Karpas-422 (cell line): ENCODE data around the gene RAI14. TPM values are rescaled to one million over a fixed set of nuclear protein-coding genes. Genes with fewer than 3 reads are reported as not detected.

Source experiments
- DNase-seq: peaks from one replicate; pipeline ENCODE4 v3.0.0-alpha.2; 2015
- H2AFZ ChIP-seq: fragments of 200-600 bp; sonication (generic); 2 replicates; pipeline ENCODE4 v1.6.1; 2014; ENCODE audit warnings: antibody characterized with exemption, low read length, mixed read lengths
- H3K27ac ChIP-seq: fragments of 200-600 bp; sonication (generic); 2 replicates; pipeline ENCODE4 v1.5.1; 2014; ENCODE audit warnings: mild to moderate bottlenecking, low read length, moderate library complexity
- H3K27me3 ChIP-seq: fragments of 200-600 bp; sonication (generic); 2 replicates; pipeline ENCODE4 v1.6.1; 2014; ENCODE audit warnings: low read length, mixed read lengths
- H3K36me3 ChIP-seq: fragments of 200-600 bp; sonication (generic); 2 replicates; pipeline ENCODE4 v1.6.1; 2014; ENCODE audit warnings: low read length, mixed read lengths; ENCODE audit not compliant: insufficient read depth
- H3K4me1 ChIP-seq: fragments of 200-600 bp; sonication (generic); 2 replicates; pipeline ENCODE4 v1.6.1; 2014; ENCODE audit warnings: mild to moderate bottlenecking, low read length, mixed read lengths
- H3K4me2 ChIP-seq: fragments of 200-600 bp; sonication (generic); 2 replicates; pipeline ENCODE4 v1.6.1; 2014; ENCODE audit warnings: low read length, low read depth, mild to moderate bottlenecking; ENCODE audit not compliant: poor library complexity, severe bottlenecking
- H3K4me3 ChIP-seq: fragments of 200-600 bp; sonication (generic); 2 replicates; pipeline ENCODE4 v1.5.1; 2014; ENCODE audit warnings: mild to moderate bottlenecking, antibody characterized with exemption, low read length, mixed read lengths
- H3K79me2 ChIP-seq: fragments of 200-600 bp; sonication (generic); 2 replicates; pipeline ENCODE4 v1.6.1; 2014; ENCODE audit warnings: mild to moderate bottlenecking, low read length, mixed read lengths
- H3K9ac ChIP-seq: fragments of 200-600 bp; sonication (generic); 2 replicates; pipeline ENCODE4 v1.6.0; 2014; ENCODE audit warnings: low read length
- H3K9me2 ChIP-seq: fragments of 200-600 bp; sonication (generic), shearing (Covaris generic); replicated peaks from 2 replicates; pipeline ENCODE4 v1.6.0; 2014; ENCODE audit warnings: mild to moderate bottlenecking, low read length, moderate library complexity; ENCODE audit not compliant: insufficient read depth
- H3K9me3 ChIP-seq: fragments of 300-700, 200-600 bp; sonication (generic); 2 replicates; pipeline ENCODE4 v1.6.1; 2014; ENCODE audit warnings: low read length, mixed read lengths
- H4K20me1 ChIP-seq: fragments of 200-600 bp; sonication (generic); 2 replicates; pipeline ENCODE4 v1.6.1; 2014; ENCODE audit warnings: mild to moderate bottlenecking, antibody characterized with exemption, low read length, low read depth; ENCODE audit not compliant: insufficient read depth
- total RNA-seq: library from RNA; depleted of rRNA; stranded (reverse); fragments of >200 nt; shearing (Covaris generic); gene quantifications from 2 replicates; pipeline ENCODE4 v1.2.3, GENCODE V29; 2014; ENCODE audit warnings: low replicate concordance

RAI14 gene
- total RNA-seq, 1 experiment from 2014 or later: not detected

- Histone ChIP-seq H3K79me2 (no peaks in the 10 kb centered on the region), H3K36me3 (no peaks in the 10 kb centered on the region), H3K4me2 (no peak overlapping the region), H3K9me2 (no peaks in the 10 kb centered on the region), H4K20me1 (no peaks in the 10 kb centered on the region), H3K9ac (no peak overlapping the region), H3K4me1 (peaks cover 8% of the 10 kb centered on the region), H2AFZ (no peak overlapping the region), H3K27ac (no peak overlapping the region), H3K9me3 (no peaks in the 10 kb centered on the region), H3K4me3 (no peak overlapping the region), H3K27me3 (no peaks in the 10 kb centered on the region)
- DNase-seq: no peak
Observed at GRCh38 chr5:34703767-34704713, 47.9 kb downstream of the RAI14 start.

DNA sequence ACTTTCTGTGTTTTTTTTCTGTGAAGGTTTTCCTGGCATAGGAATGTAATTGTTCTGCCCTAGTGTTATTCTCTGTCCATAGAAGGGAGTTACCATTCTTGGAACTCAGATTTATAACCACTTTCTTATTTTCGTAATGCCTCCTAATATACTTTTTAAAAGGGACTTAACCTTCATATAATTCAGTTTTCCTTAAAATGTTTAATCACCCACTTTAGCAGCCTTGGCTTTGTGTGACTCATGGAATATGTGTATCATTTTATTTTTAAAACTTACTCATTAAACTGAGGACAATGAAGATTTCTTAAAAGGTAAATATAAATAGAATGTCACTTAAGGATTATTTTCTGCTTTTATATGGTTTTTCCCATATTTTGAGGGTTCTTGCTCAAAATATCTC, 50.0 kb downstream of the RAI14 start:
- DNase-seq: no peak

GRCh38 chr5:34707451-34708107, 51.5 kb downstream of the RAI14 start:
- no peaks in the 10 kb centered on the region for H4K20me1 ChIP-seq
- H3K27me3 ChIP-seq: no peaks in the 10 kb centered on the region
- H3K36me3 ChIP-seq: no peaks in the 10 kb centered on the region
- no peaks in the 10 kb centered on the region for H3K9me3 ChIP-seq
- peaks cover 8% of the 10 kb centered on the region for H3K4me1 ChIP-seq
- DNase-seq: no peak
- H3K9ac ChIP-seq: no peak overlapping the region
- H3K79me2 ChIP-seq: no peaks in the 10 kb centered on the region
- H3K4me2 ChIP-seq: no peak overlapping the region
- H3K4me3 ChIP-seq: no peak overlapping the region
- no peak overlapping the region for H3K27ac ChIP-seq
- H3K9me2 ChIP-seq: no peaks in the 10 kb centered on the region
- no peak overlapping the region for H2AFZ ChIP-seq

More for the DNA sequence above, 50.0 kb downstream of the RAI14 start:
- H3K4me1 ChIP-seq: peaks cover 8% of the 10 kb centered on the region
- H3K27ac ChIP-seq: no peak overlapping the region
- H3K9me3 ChIP-seq: no peaks in the 10 kb centered on the region
- H3K4me3 ChIP-seq: no peak overlapping the region
- no peak overlapping the region for H3K4me2 ChIP-seq
- no peaks in the 10 kb centered on the region for H3K79me2 ChIP-seq
- no peaks in the 10 kb centered on the region for H3K27me3 ChIP-seq
- no peaks in the 10 kb centered on the region for H3K9me2 ChIP-seq
- no peaks in the 10 kb centered on the region for H4K20me1 ChIP-seq
- H3K9ac ChIP-seq: no peak overlapping the region
- H2AFZ ChIP-seq: no peak overlapping the region
- H3K36me3 ChIP-seq: no peaks in the 10 kb centered on the region

DNA sequence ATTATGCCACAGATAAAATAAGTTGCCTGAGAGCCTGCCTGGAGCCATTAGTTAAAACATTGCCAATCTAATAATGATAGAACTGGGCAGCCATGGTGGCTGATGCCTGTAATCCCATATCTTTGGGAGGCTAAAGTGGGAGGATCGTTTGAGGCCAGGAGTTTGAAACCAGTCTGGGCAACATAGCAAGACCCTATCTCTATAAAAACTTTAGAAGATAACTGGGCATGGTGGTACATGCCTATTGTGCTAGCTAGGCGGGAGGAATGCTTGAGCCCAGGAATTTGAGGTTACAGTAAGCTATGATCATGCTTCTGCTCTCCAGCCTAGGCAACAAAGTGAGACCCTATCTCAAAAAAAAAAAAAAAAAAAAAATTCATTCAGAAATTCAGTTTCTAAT, 52.6 kb downstream of the RAI14 start:
- H3K36me3 ChIP-seq: no peaks in the 10 kb centered on the region
- H3K79me2 ChIP-seq: no peaks in the 10 kb centered on the region
- H3K9me3 ChIP-seq: no peaks in the 10 kb centered on the region
- no peaks in the 10 kb centered on the region for H3K27me3 ChIP-seq
- no peak overlapping the region for H3K27ac ChIP-seq
- no peak overlapping the region for H3K4me2 ChIP-seq
- no peaks in the 10 kb centered on the region for H3K9me2 ChIP-seq
- H2AFZ ChIP-seq: no peak overlapping the region
- no peaks in the 10 kb centered on the region for H4K20me1 ChIP-seq
- peaks cover 8% of the 10 kb centered on the region for H3K4me1 ChIP-seq
- H3K9ac ChIP-seq: no peak overlapping the region
- H3K4me3 ChIP-seq: no peak overlapping the region
- DNase-seq: no peak

GRCh38 chr5:34709861-34710673, 53.9 kb downstream of the RAI14 start:
- no peaks in the 10 kb centered on the region for H3K79me2 ChIP-seq
- no peak overlapping the region for H3K4me2 ChIP-seq
- no peaks in the 10 kb centered on the region for H3K36me3 ChIP-seq
- no peak overlapping the region for H3K4me3 ChIP-seq
- no peaks in the 10 kb centered on the region for H3K4me1 ChIP-seq
- no peak overlapping the region for H2AFZ ChIP-seq
- H3K9me3 ChIP-seq: no peaks in the 10 kb centered on the region
- H4K20me1 ChIP-seq: no peaks in the 10 kb centered on the region
- no peak overlapping the region for H3K9ac ChIP-seq
- H3K9me2 ChIP-seq: no peaks in the 10 kb centered on the region
- H3K27ac ChIP-seq: no peak overlapping the region
- no peaks in the 10 kb centered on the region for H3K27me3 ChIP-seq
- no peak for DNase-seq

DNA sequence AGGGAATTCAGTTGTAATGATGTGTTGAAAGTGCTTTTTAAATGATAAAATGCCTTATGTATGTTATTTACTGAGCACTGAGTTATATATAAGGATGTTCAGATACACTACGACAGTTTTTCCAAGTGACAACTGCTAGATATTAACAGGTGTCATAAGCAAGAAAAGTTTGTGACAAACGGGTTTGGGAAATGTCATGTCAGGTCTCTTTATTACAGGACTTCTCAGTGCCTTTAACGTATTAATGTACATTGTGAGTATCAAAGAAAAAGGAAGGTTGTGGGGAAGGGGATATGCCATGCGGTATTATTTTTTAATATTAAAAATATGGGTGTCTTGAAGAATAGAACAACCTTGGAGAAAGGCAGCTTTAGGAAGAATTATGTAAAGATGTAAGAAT, 56.4 kb downstream of the RAI14 start:
- Histone ChIP-seq H2AFZ (no peak overlapping the region), H3K4me2 (no peak overlapping the region), H4K20me1 (no peaks in the 10 kb centered on the region), H3K27ac (no peak overlapping the region), H3K4me1 (no peaks in the 10 kb centered on the region), H3K9me3 (no peaks in the 10 kb centered on the region), H3K27me3 (no peaks in the 10 kb centered on the region), H3K9me2 (no peaks in the 10 kb centered on the region), H3K36me3 (no peaks in the 10 kb centered on the region), H3K9ac (no peak overlapping the region), H3K4me3 (no peak overlapping the region), H3K79me2 (no peaks in the 10 kb centered on the region)
- no peak for DNase-seq

- no peaks in the 10 kb centered on the region for H3K79me2 ChIP-seq
- H3K27ac ChIP-seq: no peak overlapping the region
- no peaks in the 10 kb centered on the region for H4K20me1 ChIP-seq
- H3K9me3 ChIP-seq: no peaks in the 10 kb centered on the region
- no peak overlapping the region for H2AFZ ChIP-seq
- no peak overlapping the region for H3K9ac ChIP-seq
- no peaks in the 10 kb centered on the region for H3K36me3 ChIP-seq
- H3K4me3 ChIP-seq: no peak overlapping the region
- H3K4me2 ChIP-seq: no peak overlapping the region
- no peak for DNase-seq
- no peaks in the 10 kb centered on the region for H3K27me3 ChIP-seq
- H3K9me2 ChIP-seq: no peaks in the 10 kb centered on the region
- H3K4me1 ChIP-seq: no peaks in the 10 kb centered on the region
Observed at GRCh38 chr5:34715711-34716110, 59.6 kb downstream of the RAI14 start.

DNA sequence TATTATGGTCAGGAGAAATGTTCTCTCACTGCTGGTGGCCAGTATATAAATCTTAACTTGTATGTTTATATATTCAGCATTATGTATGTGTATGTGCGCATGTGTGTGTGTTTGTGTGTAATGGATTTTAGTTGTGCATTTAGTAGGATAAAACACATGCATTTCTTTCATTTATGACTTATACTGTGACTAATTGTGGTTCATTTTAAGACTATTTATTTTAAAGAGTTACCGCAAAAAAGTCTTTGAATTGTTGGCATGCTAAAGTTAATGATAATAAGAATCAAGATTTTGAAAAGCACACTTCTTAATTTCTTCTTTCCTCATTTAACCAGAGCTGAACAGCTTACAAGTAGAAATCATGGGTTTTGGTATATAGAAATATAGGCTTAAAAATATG, 60.9 kb downstream of the RAI14 start:
- H3K27me3 ChIP-seq: no peaks in the 10 kb centered on the region
- no peaks in the 10 kb centered on the region for H4K20me1 ChIP-seq
- no peak overlapping the region for H3K4me3 ChIP-seq
- no peaks in the 10 kb centered on the region for H3K4me1 ChIP-seq
- H3K79me2 ChIP-seq: no peaks in the 10 kb centered on the region
- H3K27ac ChIP-seq: no peak overlapping the region
- H3K4me2 ChIP-seq: no peak overlapping the region
- no peak for DNase-seq
- no peaks in the 10 kb centered on the region for H3K36me3 ChIP-seq
- no peaks in the 10 kb centered on the region for H3K9me2 ChIP-seq
- no peak overlapping the region for H3K9ac ChIP-seq
- no peaks in the 10 kb centered on the region for H3K9me3 ChIP-seq
- no peak overlapping the region for H2AFZ ChIP-seq
